ENCODE measurements around the gene SMIM24.

GRCh38 chr19:3453840-3454239 lies 26.5 kb downstream of the SMIM24 start:
- TF ChIP-seq, protein P1, sequence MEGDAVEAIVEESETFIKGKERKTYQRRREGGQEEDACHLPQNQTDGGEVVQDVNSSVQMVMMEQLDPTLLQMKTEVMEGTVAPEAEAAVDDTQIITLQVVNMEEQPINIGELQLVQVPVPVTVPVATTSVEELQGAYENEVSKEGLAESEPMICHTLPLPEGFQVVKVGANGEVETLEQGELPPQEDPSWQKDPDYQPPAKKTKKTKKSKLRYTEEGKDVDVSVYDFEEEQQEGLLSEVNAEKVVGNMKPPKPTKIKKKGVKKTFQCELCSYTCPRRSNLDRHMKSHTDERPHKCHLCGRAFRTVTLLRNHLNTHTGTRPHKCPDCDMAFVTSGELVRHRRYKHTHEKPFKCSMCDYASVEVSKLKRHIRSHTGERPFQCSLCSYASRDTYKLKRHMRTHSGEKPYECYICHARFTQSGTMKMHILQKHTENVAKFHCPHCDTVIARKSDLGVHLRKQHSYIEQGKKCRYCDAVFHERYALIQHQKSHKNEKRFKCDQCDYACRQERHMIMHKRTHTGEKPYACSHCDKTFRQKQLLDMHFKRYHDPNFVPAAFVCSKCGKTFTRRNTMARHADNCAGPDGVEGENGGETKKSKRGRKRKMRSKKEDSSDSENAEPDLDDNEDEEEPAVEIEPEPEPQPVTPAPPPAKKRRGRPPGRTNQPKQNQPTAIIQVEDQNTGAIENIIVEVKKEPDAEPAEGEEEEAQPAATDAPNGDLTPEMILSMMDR (conservative IDR thresholded peaks at IDR 0.05; ENCODE audit: low read depth in 2 of 2) = no peak
- TF ChIP-seq CREB1 (CRISPR knock-in tag; IDR thresholded peaks at IDR 0.05; ENCODE audit: low read depth) (no peak), EZH2 (IDR thresholded peaks at IDR 0.05; ENCODE audit: low read depth, unreplicated experiment) (no peak), POLR2AphosphoS5 (IDR thresholded peaks at IDR 0.05; ENCODE audit: low read depth) (no peak), EZH2phosphoT487 (IDR thresholded peaks at IDR 0.05; ENCODE audit: unreplicated experiment) (no peak), ZNF331 (CRISPR knock-in tag; IDR thresholded peaks at IDR 0.05; ENCODE audit: low read depth) (no peak), JUNB (IDR thresholded peaks at IDR 0.05; ENCODE audit: unreplicated experiment) (no peak), STAT1 (IDR thresholded peaks at IDR 0.05; ENCODE audit: unreplicated experiment) (no peak)
- TF ChIP-seq, protein P2, sequence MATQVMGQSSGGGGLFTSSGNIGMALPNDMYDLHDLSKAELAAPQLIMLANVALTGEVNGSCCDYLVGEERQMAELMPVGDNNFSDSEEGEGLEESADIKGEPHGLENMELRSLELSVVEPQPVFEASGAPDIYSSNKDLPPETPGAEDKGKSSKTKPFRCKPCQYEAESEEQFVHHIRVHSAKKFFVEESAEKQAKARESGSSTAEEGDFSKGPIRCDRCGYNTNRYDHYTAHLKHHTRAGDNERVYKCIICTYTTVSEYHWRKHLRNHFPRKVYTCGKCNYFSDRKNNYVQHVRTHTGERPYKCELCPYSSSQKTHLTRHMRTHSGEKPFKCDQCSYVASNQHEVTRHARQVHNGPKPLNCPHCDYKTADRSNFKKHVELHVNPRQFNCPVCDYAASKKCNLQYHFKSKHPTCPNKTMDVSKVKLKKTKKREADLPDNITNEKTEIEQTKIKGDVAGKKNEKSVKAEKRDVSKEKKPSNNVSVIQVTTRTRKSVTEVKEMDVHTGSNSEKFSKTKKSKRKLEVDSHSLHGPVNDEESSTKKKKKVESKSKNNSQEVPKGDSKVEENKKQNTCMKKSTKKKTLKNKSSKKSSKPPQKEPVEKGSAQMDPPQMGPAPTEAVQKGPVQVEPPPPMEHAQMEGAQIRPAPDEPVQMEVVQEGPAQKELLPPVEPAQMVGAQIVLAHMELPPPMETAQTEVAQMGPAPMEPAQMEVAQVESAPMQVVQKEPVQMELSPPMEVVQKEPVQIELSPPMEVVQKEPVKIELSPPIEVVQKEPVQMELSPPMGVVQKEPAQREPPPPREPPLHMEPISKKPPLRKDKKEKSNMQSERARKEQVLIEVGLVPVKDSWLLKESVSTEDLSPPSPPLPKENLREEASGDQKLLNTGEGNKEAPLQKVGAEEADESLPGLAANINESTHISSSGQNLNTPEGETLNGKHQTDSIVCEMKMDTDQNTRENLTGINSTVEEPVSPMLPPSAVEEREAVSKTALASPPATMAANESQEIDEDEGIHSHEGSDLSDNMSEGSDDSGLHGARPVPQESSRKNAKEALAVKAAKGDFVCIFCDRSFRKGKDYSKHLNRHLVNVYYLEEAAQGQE (IDR thresholded peaks at IDR 0.05; ENCODE audit: unreplicated experiment) = no peak

Data from GM23338 (cell line).